Kidney (tissue), 14 donors: ENCODE measurements around the gene RIC3. TPM values are rescaled to one million over a fixed set of nuclear protein-coding genes. Genes with fewer than 3 reads are reported as not detected.

Experiments
- DNase-seq, 5 donors: peaks; one replicate each; pipeline ENCODE4 v3.0.0-alpha.2; 2013 to 2020
- FAIRE-seq: peaks from 2 replicates; lab custom pipeline; 2012; peaks lifted over from hg19 to GRCh38; lab: Jason Lieb, UNC
- H3K27ac ChIP-seq, 2 donors: one replicate each; pipeline ENCODE4 v1.7.0; 2013; ENCODE audit warnings: low read depth in 2 of 2, low read length in 2 of 2, inconsistent platforms in 1 of 2
- H3K27me3 ChIP-seq: one replicate; pipeline ENCODE4 v1.7.1; 2013; ENCODE audit warnings: low read length, inconsistent platforms; ENCODE audit not compliant: control insufficient read depth, insufficient read depth
- H3K36me3 ChIP-seq, 3 donors: one replicate each; pipeline versions ENCODE4 v1.7.0 to v1.7.1; 2013; ENCODE audit warnings: low read length in 3 of 3, control low read depth in 1 of 3, inconsistent platforms in 1 of 3; ENCODE audit not compliant: insufficient read depth in 3 of 3, control insufficient read depth in 2 of 3
- H3K4me1 ChIP-seq, 3 donors: one replicate each; pipeline versions ENCODE4 v1.7.0 to v1.7.1; 2013; ENCODE audit warnings: low read length in 3 of 3, inconsistent platforms in 1 of 3, low read depth in 1 of 3; ENCODE audit not compliant: control insufficient read depth in 2 of 3, insufficient read depth in 2 of 3
- H3K4me3 ChIP-seq, 3 donors: one replicate each; pipeline versions ENCODE4 v1.7.0 to v1.8.1; 2013; ENCODE audit warnings: low read length in 3 of 3, control low read depth in 1 of 3, inconsistent platforms in 1 of 3
- H3K9ac ChIP-seq, 3 donors: one replicate each; pipeline versions ENCODE4 v1.7.0 to v1.7.1; 2013; ENCODE audit warnings: low read length in 3 of 3, control low read depth in 1 of 3, inconsistent platforms in 1 of 3
- H3K9me3 ChIP-seq, 3 donors: one replicate each; pipeline versions ENCODE4 v1.7.0 to v1.7.1; 2013; ENCODE audit warnings: low read length in 3 of 3, control low read depth in 1 of 3, inconsistent platforms in 1 of 3; ENCODE audit not compliant: control insufficient read depth in 2 of 3, insufficient read depth in 1 of 3
- CTCF ChIP-seq: IDR thresholded peaks from 3 replicates; pipeline ENCODE4 v1.5.1; 2012; ENCODE audit warnings: mild to moderate bottlenecking, moderate library complexity, borderline replicate concordance; ENCODE audit not compliant: insufficient read depth; ENCODE audit errors: extremely low read depth
- intact Hi-C: fragments of 100-400 bp; cut with DNase I; formaldehyde crosslinking; loops from one replicate; pipeline ENCODE4 v1.11.1; 2022
- polyA plus RNA-seq: library from polyadenylated mRNA; stranded (reverse); fragments of 350-450 nt; fragmentation: Illumina TruSeq; extraction: RNeasy Lipid Tissue Mini Kit (QIAGEN cat#74804); gene quantifications from one replicate; pipeline ENCODE4 v1.2.3, GENCODE V29; 2014; ENCODE audit warnings: low read depth, low replicate concordance; ENCODE audit not compliant: insufficient read depth
- total RNA-seq: library from RNA; stranded (reverse); fragmentation: NEBNext Ultra II Directional; extraction: Animal tissue kit (Norgen Biotek cat#: 25700); gene quantifications from one replicate; pipeline ENCODE4 v1.2.1, GENCODE V29; 2021
- donor health status: control.
- donor health status: control.
- donor health status: control.
- donor health status: control.
- donor health status: control.
- donor health status: DM: yes; HTN: yes; CAD: no.
- donor health status: Normal renal cell carcinoma (clear cell type).

Gene RIC3
- total and polyA plus RNA-seq, 2 donors from 2014 or later: 10.5 to 30.7 TPM

DNA sequence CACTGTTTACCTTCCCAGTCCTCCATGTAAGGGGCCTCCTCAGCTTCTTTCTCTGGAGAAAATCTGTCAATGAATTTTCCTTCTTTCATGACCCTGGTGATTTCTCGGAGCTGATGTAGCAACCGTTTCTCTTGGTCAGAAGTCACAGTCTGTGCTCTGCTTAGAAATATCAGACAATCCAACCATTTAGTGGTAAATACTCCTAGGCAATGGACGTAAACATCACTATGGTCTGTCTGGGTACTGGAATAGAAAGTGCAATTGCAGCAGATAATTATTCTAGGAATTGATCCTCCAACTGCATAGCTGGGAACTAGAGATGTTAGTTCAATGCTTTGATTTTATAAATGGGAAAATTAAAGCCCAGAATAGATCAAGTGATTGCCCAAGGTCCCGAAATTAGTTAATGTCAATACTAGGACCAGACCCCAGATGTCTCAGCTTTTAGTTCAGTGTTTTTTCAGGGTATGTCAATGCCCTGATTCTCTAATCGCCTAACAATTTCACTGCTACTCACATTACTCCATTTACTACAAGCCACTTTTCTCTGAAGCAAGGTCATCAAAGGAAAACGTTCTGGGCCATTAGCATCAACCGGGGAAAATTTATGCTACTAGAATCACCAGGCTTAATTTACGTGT, 42.1 kb downstream of the RIC3 start:
- no peak for TF ChIP-seq CTCF
- Histone ChIP-seq H3K4me1 (no peaks in the 10 kb centered on the region), H3K9ac (no peak overlapping the region), H3K36me3 (no peaks in the 10 kb centered on the region), H3K9me3 (no peaks in the 10 kb centered on the region), H3K4me3 (no peak overlapping the region), H3K27me3 (no peaks in the 10 kb centered on the region), H3K27ac (no peak overlapping the region)
- intact Hi-C loops: no loop called here
- FAIRE-seq: no peak
- DNase-seq: peak in 2 of 5 donors; percentile 40 to 62

DNA sequence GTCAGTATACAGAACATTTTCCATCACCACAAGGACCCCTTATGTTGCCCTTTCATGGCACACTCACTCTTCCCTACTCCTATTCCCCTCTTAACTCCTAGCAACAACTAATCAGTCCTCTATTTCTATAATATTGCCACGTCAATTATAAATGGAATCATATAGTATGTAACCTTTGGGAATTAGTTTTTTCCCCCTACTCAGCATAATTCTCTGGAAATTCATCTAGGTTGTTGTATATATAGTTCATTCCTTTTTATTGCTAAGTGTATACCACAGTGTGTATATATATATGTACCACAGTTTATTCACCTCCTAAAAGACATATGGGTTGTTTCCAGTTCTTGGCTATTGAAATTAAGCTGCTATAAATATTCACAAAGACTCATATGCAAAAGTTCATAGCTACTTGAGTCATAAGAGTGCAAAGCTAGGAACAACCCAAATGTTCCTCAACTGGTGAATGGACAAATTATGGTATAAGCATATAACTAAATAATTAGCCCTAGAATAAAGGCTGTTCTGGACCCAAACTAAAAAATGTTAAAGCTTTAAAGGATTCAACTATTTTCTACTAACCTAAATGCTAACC, 46.6 kb downstream of the RIC3 start:
- DNase-seq (no peak), FAIRE-seq (no peak)
- no peak for TF ChIP-seq CTCF
- no peak overlapping the region for H3K27ac ChIP-seq
- no peaks in the 10 kb centered on the region for H3K27me3 ChIP-seq
- no peak overlapping the region for H3K9ac ChIP-seq
- no peaks in the 10 kb centered on the region for H3K9me3 ChIP-seq
- H3K4me1 ChIP-seq: no peaks in the 10 kb centered on the region
- H3K4me3 ChIP-seq: no peak overlapping the region
- intact Hi-C loops: no loop called here
- H3K36me3 ChIP-seq: no peaks in the 10 kb centered on the region

- DNase-seq: no peak
- FAIRE-seq: no peak
- H3K9me3 ChIP-seq: peaks cover 0 to 5% (median 0%) of the 10 kb centered on the region in 3 donors
- H3K4me1 ChIP-seq: no peaks in the 10 kb centered on the region
- TF ChIP-seq CTCF: no peak
- no peak overlapping the region for H3K9ac ChIP-seq
- no peak overlapping the region for H3K27ac ChIP-seq
- intact Hi-C loops: no loop called here
- H3K4me3 ChIP-seq: no peak overlapping the region
- H3K36me3 ChIP-seq: peaks cover 0 to 12% (median 6%) of the 10 kb centered on the region in 3 donors
- no peaks in the 10 kb centered on the region for H3K27me3 ChIP-seq
These were observed 57.2 kb downstream of the RIC3 start for GRCh38 chr11:8111636-8112035.
